ENCODE results near the gene SOHLH2.
A peak's percentile ranks its signal among the peaks of the same experiment; 100 is the strongest.

The SOHLH2 gene, protein sequence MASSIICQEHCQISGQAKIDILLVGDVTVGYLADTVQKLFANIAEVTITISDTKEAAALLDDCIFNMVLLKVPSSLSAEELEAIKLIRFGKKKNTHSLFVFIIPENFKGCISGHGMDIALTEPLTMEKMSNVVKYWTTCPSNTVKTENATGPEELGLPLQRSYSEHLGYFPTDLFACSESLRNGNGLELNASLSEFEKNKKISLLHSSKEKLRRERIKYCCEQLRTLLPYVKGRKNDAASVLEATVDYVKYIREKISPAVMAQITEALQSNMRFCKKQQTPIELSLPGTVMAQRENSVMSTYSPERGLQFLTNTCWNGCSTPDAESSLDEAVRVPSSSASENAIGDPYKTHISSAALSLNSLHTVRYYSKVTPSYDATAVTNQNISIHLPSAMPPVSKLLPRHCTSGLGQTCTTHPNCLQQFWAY

DNA sequence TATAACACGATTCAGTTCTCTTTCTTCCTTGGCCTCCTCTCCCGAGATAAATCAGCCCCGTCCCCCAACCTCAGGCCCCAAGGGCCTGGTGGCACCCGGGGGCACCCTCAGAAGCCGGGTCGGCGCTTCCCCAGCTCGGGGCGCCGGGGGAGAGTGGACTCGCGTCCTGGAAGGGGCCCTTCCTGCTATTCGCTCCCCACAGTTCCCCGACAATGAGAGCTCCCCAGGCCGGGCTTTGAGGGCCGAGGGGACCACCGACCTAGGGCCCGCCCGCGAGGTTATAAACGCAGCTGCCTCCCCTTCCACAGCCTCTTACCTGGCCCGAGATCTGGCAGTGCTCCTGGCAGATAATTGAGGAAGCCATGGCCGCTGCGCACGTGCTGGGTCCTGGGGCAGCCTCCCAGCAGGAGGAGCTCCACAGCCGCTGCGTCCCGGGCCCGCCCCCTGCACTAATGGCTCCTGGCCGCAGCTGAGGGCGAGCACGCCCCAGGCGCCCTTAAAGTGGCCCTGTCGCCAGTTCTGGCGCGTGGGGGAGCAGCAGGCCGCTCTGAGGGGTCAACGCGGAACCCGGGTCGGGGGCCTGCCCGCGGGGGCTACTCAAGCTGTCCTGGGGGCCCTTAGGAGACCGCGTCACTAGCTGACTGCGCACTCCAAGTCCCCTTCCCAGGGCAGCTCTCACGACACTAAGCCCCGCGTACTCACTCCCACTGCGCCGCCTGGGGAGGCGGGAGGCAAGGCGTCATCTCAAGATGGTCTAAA, at the start of gene SOHLH2:
Gene SOHLH2, minus strand, starts transcription at position 394 of the 759 bp plus-strand sequence. Its CDS starts 30 bp downstream, at position 364.
- no peak within 1 kb of the TSS for H3K4me3 ChIP-seq (ENCODE audit: low read length)
- H3K27me3 ChIP-seq (replicated peaks; ENCODE audit: control insufficient read depth, insufficient read depth, low read length), result no peaks in the 10 kb centered on the region
- H3K9ac ChIP-seq (ENCODE audit: low read length), result no peak within 1 kb of the TSS
- no peak for DNase-seq (ENCODE audit: low read depth)
- H3K36me3 ChIP-seq (ENCODE audit: control insufficient read depth, insufficient read depth, low read length, severe bottlenecking), result no peaks in the 10 kb centered on the region
- H3K9me3 ChIP-seq (ENCODE audit: control insufficient read depth, low read length), result no peaks in the 10 kb centered on the region
- peaks cover 10% of the 10 kb centered on the region for H3K4me1 ChIP-seq (ENCODE audit: control insufficient read depth, insufficient read depth, low read length)

DNA sequence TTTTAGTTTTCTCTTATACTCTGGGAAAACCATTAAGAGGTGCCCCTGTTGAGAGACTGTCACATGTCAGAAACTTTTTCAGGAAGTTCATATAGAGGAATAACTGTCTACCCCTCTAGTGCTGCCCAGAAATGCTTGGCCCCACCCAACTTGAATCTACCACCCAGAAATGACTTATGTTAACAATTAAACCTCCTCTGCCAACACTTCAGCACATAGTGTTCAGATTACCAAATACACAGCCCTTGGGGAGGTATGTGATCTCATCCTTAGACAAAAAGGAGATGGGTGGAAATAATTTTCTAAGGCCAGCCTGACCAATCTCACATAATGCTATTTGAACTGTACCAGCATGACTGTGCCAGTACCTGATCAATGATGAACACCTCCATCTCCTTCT, 47.6 kb upstream of the SOHLH2 start:
- no peaks in the 10 kb centered on the region for H3K36me3 ChIP-seq (ENCODE audit: control insufficient read depth, insufficient read depth, low read length, severe bottlenecking)
- H3K4me3 ChIP-seq (ENCODE audit: low read length), result no peak overlapping the region
- H3K4me1 ChIP-seq (ENCODE audit: control insufficient read depth, insufficient read depth, low read length), result peaks cover 25% of the 10 kb centered on the region
- no peaks in the 10 kb centered on the region for H3K9me3 ChIP-seq (ENCODE audit: control insufficient read depth, low read length)
- no peaks in the 10 kb centered on the region for H3K27me3 ChIP-seq (replicated peaks; ENCODE audit: control insufficient read depth, insufficient read depth, low read length)
- peak overlapping the region; percentile 38 for H3K9ac ChIP-seq (ENCODE audit: low read length)
- DNase-seq (ENCODE audit: low read depth), result peak; percentile 61

DNA sequence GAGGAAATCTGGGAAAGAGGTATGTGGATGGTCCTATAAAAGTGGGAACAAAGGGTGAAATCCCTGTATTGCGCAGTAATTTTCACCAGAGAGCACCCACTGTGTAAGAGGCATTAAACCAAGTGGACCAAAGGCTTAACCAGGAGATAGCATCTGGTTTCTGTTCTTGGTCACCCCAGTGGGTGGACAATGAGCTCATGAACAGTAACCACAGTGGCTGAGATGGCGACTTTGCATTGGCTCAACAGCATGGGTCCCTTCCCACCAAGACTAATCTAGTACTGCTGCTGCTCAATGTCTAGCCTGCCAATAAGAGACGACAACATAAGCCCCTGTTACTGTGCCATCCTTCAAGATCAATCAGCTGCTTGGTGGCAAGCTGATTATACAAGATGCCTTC, 46.7 kb upstream of the SOHLH2 start:
- no peaks in the 10 kb centered on the region for H3K36me3 ChIP-seq (ENCODE audit: control insufficient read depth, insufficient read depth, low read length, severe bottlenecking)
- no peak for DNase-seq (ENCODE audit: low read depth)
- H3K27me3 ChIP-seq (replicated peaks; ENCODE audit: control insufficient read depth, insufficient read depth, low read length), result no peaks in the 10 kb centered on the region
- H3K9me3 ChIP-seq (ENCODE audit: control insufficient read depth, low read length), result no peaks in the 10 kb centered on the region
- peak overlapping the region; percentile 38 for H3K9ac ChIP-seq (ENCODE audit: low read length)
- no peak overlapping the region for H3K4me3 ChIP-seq (ENCODE audit: low read length)
- H3K4me1 ChIP-seq (ENCODE audit: control insufficient read depth, insufficient read depth, low read length), result peaks cover 25% of the 10 kb centered on the region

DNA sequence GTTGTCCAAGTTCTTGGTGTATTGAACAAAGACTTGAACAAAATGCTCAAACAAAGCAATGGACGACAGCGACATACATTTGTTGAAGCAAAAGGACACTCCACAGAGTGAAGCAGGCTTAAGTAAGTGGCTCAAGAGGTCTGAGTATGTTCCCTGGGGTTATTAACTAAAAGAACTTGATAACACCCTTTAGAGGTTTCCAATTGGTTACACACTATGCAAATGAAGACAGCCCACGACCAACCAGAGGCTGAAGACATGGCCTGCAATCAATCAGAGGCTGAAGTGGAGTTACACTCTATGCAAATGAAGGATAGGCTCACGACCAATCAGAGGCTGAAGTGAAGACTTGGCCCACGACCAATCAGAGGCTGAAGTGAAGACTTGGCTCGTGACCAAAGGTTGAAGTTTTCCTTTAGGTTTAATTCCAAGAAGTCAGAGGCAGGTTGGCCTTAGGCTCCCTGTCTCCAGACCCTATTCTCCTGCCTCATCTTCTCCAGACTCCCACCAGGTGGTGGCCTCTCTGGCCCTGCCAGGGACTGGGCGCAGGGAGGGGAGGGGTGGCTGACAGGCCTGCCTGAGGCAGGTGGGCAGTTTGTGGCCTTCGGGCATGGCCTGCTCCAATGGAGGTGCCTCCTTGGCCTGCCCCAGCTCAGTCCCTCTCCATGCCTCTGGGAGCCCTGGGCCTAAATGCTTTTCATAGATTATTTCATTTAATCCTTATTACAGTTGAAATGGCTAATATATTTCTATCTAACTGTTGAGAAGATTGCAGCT, 45.2 kb upstream of the SOHLH2 start:
- Histone ChIP-seq H3K9me3 (ENCODE audit: control insufficient read depth, low read length) (no peaks in the 10 kb centered on the region), H3K4me3 (ENCODE audit: low read length) (no peak overlapping the region), H3K4me1 (ENCODE audit: control insufficient read depth, insufficient read depth, low read length) (peaks cover 25% of the 10 kb centered on the region), H3K27me3 (replicated peaks; ENCODE audit: control insufficient read depth, insufficient read depth, low read length) (no peaks in the 10 kb centered on the region), H3K9ac (ENCODE audit: low read length) (no peak overlapping the region), H3K36me3 (ENCODE audit: control insufficient read depth, insufficient read depth, low read length, severe bottlenecking) (no peaks in the 10 kb centered on the region)
- no peak for DNase-seq (ENCODE audit: low read depth)

DNA sequence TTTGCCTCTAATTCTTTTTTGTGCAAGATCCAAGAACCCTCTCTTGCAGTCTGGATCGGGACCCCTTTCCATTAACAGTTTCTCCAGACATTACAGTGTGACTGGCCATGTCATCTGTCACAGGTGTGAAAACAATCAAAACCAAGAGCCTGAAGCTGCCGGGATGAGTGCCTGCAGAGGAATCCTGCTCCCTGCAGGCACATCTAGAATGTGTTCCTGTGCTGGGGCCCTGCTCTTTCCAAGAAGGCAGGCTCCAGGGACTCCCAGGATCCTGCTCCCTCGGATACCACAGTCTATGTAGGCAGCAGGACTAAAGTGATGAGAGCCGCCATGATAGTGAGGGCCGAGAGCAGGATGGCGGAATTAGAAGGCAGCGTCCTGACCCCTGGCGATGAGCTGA, 44.5 kb upstream of the SOHLH2 start:
- H3K9me3 ChIP-seq (ENCODE audit: control insufficient read depth, low read length), result no peaks in the 10 kb centered on the region
- H3K36me3 ChIP-seq (ENCODE audit: control insufficient read depth, insufficient read depth, low read length, severe bottlenecking), result no peaks in the 10 kb centered on the region
- no peak overlapping the region for H3K4me3 ChIP-seq (ENCODE audit: low read length)
- no peak overlapping the region for H3K9ac ChIP-seq (ENCODE audit: low read length)
- H3K27me3 ChIP-seq (replicated peaks; ENCODE audit: control insufficient read depth, insufficient read depth, low read length), result no peaks in the 10 kb centered on the region
- no peak for DNase-seq (ENCODE audit: low read depth)
- H3K4me1 ChIP-seq (ENCODE audit: control insufficient read depth, insufficient read depth, low read length), result peaks cover 25% of the 10 kb centered on the region

DNA sequence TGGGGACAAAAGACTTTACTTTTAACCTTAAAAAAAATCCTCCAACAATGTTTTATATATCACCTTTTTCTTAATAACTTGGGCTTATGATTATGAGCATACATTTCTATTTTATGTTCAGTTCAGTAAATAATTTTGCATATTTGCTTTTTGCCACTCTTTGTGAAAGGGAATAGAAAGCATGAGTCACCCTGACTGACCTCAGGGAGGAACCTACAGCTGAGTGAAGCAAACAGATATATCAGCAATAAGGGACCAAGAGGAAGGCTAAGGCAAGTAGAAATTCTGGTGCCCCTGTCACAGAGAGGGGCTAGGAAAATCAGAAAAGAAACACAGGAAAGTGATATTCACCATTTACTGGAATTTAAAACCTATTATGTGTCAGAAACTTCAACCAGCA, 37.2 kb upstream of the SOHLH2 start:
- peak; percentile 46 for DNase-seq (ENCODE audit: low read depth)

DNA sequence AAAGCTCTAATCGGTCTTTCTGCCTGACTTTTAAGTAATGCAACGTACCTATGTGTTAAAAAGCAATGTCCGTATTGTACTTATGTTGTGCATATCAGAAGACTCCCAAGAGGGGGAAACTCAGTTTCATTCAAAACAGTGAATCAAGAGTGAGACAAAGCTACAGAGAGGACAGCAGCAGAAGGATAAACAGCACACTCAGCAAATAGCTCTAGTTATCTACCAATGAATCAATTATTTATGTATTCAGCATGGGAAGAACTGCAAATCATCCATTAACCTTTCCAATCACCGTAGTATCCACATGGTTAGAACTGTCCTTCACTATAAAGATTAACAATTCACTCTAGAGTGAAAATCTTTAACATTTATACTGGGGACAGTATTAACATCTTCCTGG, 36.7 kb upstream of the SOHLH2 start:
- no peaks in the 10 kb centered on the region for H3K9me3 ChIP-seq (ENCODE audit: control insufficient read depth, low read length)

More for the DNA sequence above, 37.2 kb upstream of the SOHLH2 start:
- no peak overlapping the region for H3K9ac ChIP-seq (ENCODE audit: low read length)
- no peaks in the 10 kb centered on the region for H3K36me3 ChIP-seq (ENCODE audit: control insufficient read depth, insufficient read depth, low read length, severe bottlenecking)
- no peak overlapping the region for H3K4me3 ChIP-seq (ENCODE audit: low read length)
- H3K9me3 ChIP-seq (ENCODE audit: control insufficient read depth, low read length), result no peaks in the 10 kb centered on the region
- no peaks in the 10 kb centered on the region for H3K27me3 ChIP-seq (replicated peaks; ENCODE audit: control insufficient read depth, insufficient read depth, low read length)
- H3K4me1 ChIP-seq (ENCODE audit: control insufficient read depth, insufficient read depth, low read length), result peaks cover 9% of the 10 kb centered on the region

DNA sequence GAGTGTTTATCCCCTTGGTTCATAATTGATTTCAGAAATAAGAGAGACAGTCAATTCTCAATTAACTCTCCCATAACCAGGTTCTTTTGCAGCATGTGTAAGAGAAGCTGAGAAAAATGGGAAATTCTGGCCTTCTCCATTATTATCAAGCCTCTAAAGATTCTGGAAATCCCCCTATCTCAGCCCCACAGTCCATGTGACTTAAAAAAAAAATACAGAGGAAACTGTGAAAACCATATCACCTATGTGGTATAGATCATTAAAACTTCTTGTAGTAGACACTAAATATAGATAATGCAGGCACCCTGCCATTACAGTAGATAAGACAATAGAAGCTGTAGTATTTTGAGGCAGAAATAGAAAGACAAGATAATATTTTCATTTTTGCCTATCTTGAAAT, 34.3 kb upstream of the SOHLH2 start:
- Histone ChIP-seq H3K9me3 (ENCODE audit: control insufficient read depth, low read length) (no peaks in the 10 kb centered on the region), H3K4me1 (ENCODE audit: control insufficient read depth, insufficient read depth, low read length) (peaks cover 9% of the 10 kb centered on the region), H3K36me3 (ENCODE audit: control insufficient read depth, insufficient read depth, low read length, severe bottlenecking) (no peaks in the 10 kb centered on the region), H3K27me3 (replicated peaks; ENCODE audit: control insufficient read depth, insufficient read depth, low read length) (no peaks in the 10 kb centered on the region), H3K4me3 (ENCODE audit: low read length) (no peak overlapping the region), H3K9ac (ENCODE audit: low read length) (no peak overlapping the region)
- no peak for DNase-seq (ENCODE audit: low read depth)

More for the DNA sequence above, 36.7 kb upstream of the SOHLH2 start:
- DNase-seq (ENCODE audit: low read depth), result no peak
- no peak overlapping the region for H3K9ac ChIP-seq (ENCODE audit: low read length)
- H3K36me3 ChIP-seq (ENCODE audit: control insufficient read depth, insufficient read depth, low read length, severe bottlenecking), result no peaks in the 10 kb centered on the region
- peaks cover 9% of the 10 kb centered on the region for H3K4me1 ChIP-seq (ENCODE audit: control insufficient read depth, insufficient read depth, low read length)
- H3K27me3 ChIP-seq (replicated peaks; ENCODE audit: control insufficient read depth, insufficient read depth, low read length), result no peaks in the 10 kb centered on the region
- H3K4me3 ChIP-seq (ENCODE audit: low read length), result no peak overlapping the region

DNA sequence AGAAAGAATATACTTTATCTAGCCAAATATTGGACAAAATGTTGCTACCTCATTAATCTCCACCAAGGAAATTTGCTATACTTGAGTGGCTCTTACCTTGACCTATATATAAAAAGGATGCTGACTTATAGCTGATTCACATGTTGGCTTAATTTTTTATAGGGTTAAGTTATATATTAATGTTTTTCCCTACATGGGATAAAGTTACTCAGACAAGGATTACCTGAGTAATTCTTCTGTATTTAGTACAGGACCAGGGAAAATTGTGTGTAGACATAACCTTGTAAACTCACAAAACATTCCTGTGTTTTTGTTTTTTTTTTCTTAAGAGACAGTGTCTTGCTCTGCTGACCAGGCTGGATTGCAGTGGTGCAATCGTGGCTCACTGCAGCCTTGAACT, 30.6 kb upstream of the SOHLH2 start:
- Histone ChIP-seq H3K27me3 (replicated peaks; ENCODE audit: control insufficient read depth, insufficient read depth, low read length) (no peaks in the 10 kb centered on the region), H3K9me3 (ENCODE audit: control insufficient read depth, low read length) (no peaks in the 10 kb centered on the region), H3K36me3 (ENCODE audit: control insufficient read depth, insufficient read depth, low read length, severe bottlenecking) (no peaks in the 10 kb centered on the region), H3K4me1 (ENCODE audit: control insufficient read depth, insufficient read depth, low read length) (no peaks in the 10 kb centered on the region), H3K9ac (ENCODE audit: low read length) (no peak overlapping the region), H3K4me3 (ENCODE audit: low read length) (no peak overlapping the region)
- DNase-seq (ENCODE audit: low read depth), result no peak

DNA sequence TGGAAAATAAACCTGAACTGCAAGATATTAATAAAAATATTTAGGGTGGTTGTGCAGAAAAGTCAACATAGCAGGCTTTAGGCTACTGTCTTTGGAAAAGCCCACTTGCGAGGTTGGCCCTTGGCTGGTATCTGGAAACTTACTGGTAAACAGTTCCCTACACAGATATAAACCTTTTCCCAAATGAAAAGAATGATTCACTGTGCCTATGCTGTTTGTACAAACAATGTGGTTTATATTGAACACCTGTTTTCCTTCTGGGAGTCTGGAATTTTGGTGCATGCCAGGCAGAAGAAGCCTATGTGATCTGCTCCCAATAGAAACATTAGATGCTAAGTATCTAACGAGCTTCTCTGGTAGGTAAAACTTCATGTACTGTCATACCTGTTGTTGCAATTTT, 29.7 kb upstream of the SOHLH2 start:
- DNase-seq (ENCODE audit: low read depth), result no peak
- Histone ChIP-seq H3K4me3 (ENCODE audit: low read length) (no peak overlapping the region), H3K4me1 (ENCODE audit: control insufficient read depth, insufficient read depth, low read length) (no peaks in the 10 kb centered on the region), H3K9me3 (ENCODE audit: control insufficient read depth, low read length) (no peaks in the 10 kb centered on the region), H3K36me3 (ENCODE audit: control insufficient read depth, insufficient read depth, low read length, severe bottlenecking) (no peaks in the 10 kb centered on the region), H3K27me3 (replicated peaks; ENCODE audit: control insufficient read depth, insufficient read depth, low read length) (no peaks in the 10 kb centered on the region), H3K9ac (ENCODE audit: low read length) (no peak overlapping the region)

DNA sequence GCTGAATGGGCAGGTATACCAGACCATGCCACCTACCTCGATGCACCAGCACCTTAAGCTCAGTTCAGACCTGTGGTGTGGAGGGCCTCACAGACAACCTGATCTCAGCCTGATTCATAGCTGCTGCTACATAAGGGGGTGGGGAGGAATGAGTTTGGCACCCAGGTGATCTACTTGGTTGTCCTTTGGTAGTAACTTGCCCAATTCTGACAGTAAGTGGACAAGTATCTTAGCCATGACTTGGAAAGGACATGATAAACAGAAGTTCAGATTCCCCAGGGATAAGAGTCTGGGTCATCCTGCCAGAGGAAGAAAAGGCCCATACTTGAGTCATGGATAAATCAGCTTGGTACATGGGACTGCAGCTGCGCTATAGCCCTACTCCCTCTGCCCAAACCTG, 28.4 kb upstream of the SOHLH2 start:
- no peaks in the 10 kb centered on the region for H3K36me3 ChIP-seq (ENCODE audit: control insufficient read depth, insufficient read depth, low read length, severe bottlenecking)
- no peak overlapping the region for H3K4me3 ChIP-seq (ENCODE audit: low read length)
- no peaks in the 10 kb centered on the region for H3K9me3 ChIP-seq (ENCODE audit: control insufficient read depth, low read length)
- no peaks in the 10 kb centered on the region for H3K4me1 ChIP-seq (ENCODE audit: control insufficient read depth, insufficient read depth, low read length)
- no peaks in the 10 kb centered on the region for H3K27me3 ChIP-seq (replicated peaks; ENCODE audit: control insufficient read depth, insufficient read depth, low read length)
- H3K9ac ChIP-seq (ENCODE audit: low read length), result no peak overlapping the region
- no peak for DNase-seq (ENCODE audit: low read depth)

Data from adipocyte (in vitro differentiated cells).